Heart left ventricle (tissue), 13 donors: ENCODE measurements around the gene NCK2.

Source experiments
- POLR2A ChIP-seq, 2 donors: fragments of 450-650 bp; IDR thresholded peaks; one replicate each; pipeline ENCODE4 v1.6.1; 2017; ENCODE audit warnings: antibody characterized with exemption in 2 of 2, mild to moderate bottlenecking in 2 of 2, moderate library complexity in 2 of 2
- TF ChIP-seq, protein P1 (sequence below), 12 donors: fragments of 200-600 bp; sonication (generic) in 4 of 12; IDR thresholded peaks; one replicate each; pipeline versions ENCODE4 v1.5.0 to v1.8.0; 2018 to 2022; ENCODE audit warnings: antibody characterized with exemption in 12 of 12, mild to moderate bottlenecking in 5 of 12
- donor health status: ischemic (EF 13 %, LVEDD 7.1; RV severe dilation, severe dysfunction).
- donor health status: DM: no; HTN: yes; CAD: no.
- donor health status: DM: no; HTN: no; CAD: no.
- donor health status: ischemic (EF 25% LVEDD 6.9; RV normal size, moderate dysfunction).
- donor health status: ischemic (EF 25% LVEDD 5.7; RV mildly dilated, moderate dysfunction).
- donor health status: ischemic (EF 35%, LVEDD 5.7; RV mildly dilated, moderate dysfunction).
- donor health status: nonischemic (EF 11% LVEDD 7.7; RV severe dilation, severe dysfunction).
- donor health status: DM: yes; HTN: yes; CAD: no.
- donor health status: PGD.
- donor health status: ischemic (EF 29% LVEDD 5.4; RV normal size, mild dysfunction).
- donor health status: nonischemic (EF 23%, LVEDD 6.1; RV moderate dilation, normal function).

DNA sequence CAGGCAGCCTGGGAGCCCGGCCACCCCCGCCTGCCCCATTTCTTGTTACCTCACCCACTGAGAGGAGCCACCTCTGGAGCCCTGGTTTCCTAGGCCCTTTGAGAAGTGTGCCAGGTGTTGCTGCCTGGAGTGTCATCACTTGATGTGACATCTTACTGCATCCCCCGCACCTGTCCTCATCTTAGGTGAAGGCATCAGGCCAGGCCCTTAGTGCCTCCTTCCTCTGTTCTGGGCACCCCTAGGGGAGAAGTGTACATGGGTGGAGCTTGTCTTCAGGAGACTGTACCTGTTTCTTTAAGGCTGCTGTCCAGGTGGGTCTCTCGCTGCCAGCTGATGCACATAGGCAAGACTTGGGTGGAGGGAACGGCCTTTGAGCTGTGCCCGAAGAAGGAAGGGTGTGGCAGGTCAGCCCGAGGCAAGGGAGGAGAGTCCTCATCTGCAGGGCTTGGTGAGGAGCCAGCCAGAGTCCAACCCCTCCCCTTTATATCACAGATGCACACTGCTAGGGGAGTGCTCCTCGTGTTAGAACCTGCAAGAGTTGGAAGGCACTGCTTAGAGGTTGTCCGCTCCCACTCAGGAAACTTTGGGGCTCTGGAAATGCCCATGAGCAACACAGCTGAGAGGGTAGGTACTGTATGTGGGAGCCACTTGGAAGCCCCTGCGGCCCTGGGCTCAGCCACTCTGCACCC lies 45.9 kb downstream of the NCK2 start:
- TF ChIP-seq, protein P1, sequence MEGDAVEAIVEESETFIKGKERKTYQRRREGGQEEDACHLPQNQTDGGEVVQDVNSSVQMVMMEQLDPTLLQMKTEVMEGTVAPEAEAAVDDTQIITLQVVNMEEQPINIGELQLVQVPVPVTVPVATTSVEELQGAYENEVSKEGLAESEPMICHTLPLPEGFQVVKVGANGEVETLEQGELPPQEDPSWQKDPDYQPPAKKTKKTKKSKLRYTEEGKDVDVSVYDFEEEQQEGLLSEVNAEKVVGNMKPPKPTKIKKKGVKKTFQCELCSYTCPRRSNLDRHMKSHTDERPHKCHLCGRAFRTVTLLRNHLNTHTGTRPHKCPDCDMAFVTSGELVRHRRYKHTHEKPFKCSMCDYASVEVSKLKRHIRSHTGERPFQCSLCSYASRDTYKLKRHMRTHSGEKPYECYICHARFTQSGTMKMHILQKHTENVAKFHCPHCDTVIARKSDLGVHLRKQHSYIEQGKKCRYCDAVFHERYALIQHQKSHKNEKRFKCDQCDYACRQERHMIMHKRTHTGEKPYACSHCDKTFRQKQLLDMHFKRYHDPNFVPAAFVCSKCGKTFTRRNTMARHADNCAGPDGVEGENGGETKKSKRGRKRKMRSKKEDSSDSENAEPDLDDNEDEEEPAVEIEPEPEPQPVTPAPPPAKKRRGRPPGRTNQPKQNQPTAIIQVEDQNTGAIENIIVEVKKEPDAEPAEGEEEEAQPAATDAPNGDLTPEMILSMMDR (IDR thresholded peaks at IDR 0.05) = no peak
- no peak for TF ChIP-seq POLR2A (IDR thresholded peaks at IDR 0.05)
